ENCODE data around the gene ITK.
"Not testable (repeated sequence)": the region's sequence is repeated elsewhere in the genome, so short reads cannot be mapped to it uniquely, and the experiment has no call there.

Gene ITK

DNA sequence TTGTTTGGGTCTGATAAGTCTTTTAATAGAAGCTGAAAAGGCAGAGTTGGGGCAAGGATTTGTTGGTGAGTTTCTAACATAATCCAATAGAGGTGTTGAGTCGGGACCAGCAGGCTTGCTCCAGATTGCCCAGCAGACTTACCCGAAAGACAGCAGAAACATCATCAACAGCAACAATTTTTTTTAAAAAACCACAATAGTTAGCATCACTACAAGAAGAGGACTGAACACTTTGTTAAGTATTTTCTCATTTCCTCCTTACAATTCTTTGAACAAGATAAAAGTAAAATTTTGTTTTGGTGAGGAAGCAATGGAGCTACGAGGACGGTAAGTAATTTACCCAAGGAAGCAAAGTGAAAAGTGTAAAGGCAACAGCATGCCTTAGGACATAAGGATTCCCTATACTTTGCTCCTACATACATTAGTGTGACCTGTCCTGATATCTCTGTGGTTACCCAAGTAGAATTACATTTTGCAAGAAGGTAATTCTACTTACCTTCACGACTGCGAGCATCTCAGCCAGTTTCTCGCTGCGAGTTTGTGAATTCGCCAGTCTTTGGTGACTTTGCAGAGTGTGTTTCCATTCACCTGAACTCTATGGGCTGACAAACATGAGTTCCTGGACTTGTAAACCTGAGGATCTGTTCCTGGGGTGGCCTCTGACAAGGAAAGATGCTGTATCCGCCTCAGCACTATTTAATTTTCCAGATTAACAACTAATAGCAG is 13.2 kb downstream of the ITK start:
- H3K4me3 ChIP-seq (ENCODE audit: low read length), result no peak overlapping the region
- H3K36me3 ChIP-seq (ENCODE audit: insufficient read depth, low read length), result no peaks in the 10 kb centered on the region
- H3K9ac ChIP-seq (ENCODE audit: low read depth, low read length), result no peak overlapping the region
- H3K4me1 ChIP-seq (ENCODE audit: insufficient read depth, low read length), result no peaks in the 10 kb centered on the region
- no peaks in the 10 kb centered on the region for H3K9me3 ChIP-seq (ENCODE audit: insufficient read depth, low read depth, low read length)
- peaks cover 38% of the 10 kb centered on the region for H3K27me3 ChIP-seq (ENCODE audit: insufficient read depth, low read length)
- 94% methylated on average over 10 of the region's 10 CpGs for WGBS
- H3K27ac ChIP-seq (ENCODE audit: low read depth, low read length), result no peak overlapping the region

DNA sequence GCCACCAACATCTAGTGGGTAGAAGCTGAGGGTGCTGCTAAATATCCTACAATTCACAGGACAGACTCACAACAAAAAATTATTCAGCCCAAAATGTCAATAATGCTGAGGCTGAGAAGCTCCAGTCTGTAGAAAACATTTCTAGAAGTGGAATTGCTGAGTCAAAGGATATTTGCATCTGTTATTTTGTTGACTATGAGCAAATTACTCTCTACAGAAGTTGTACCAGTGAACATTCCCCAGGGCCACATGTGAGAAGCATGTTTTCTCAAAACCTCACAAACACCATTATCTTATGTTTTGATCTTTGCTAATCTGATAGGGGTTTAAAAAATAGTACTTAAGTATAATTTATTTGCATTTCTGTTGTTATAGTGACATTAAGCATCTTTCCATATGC is 15.4 kb downstream of the ITK start:
- Histone ChIP-seq H3K27me3 (ENCODE audit: insufficient read depth, low read length) (peaks cover 18% of the 10 kb centered on the region; the same call in 1 of the 2 replicates), H3K27ac (ENCODE audit: low read depth, low read length) (no peak overlapping the region), H3K4me1 (ENCODE audit: insufficient read depth, low read length) (no peaks in the 10 kb centered on the region), H3K9ac (ENCODE audit: low read depth, low read length) (no peak overlapping the region), H3K36me3 (ENCODE audit: insufficient read depth, low read length) (no peaks in the 10 kb centered on the region), H3K4me3 (ENCODE audit: low read length) (no peak overlapping the region), H3K9me3 (ENCODE audit: insufficient read depth, low read depth, low read length) (no peaks in the 10 kb centered on the region)

DNA sequence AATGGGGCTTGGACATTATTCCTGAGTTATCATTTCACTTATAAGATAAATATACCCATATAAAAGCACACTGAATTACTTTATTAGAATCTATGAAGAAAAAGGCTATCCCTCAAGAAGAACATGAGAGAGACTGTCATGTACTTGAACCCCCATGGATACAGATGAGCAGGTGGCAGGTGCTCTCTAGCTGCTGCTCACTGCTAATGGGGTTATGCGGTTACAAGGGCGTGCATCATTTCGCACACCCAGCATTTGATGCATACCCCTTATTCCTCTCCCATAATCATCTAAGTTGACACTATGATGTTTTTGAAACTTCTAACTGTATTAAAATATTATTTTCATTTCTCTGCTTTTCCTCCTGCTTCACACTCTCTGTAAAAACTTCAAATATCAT is 16.4 kb downstream of the ITK start:
- no peak overlapping the region for H3K9ac ChIP-seq (ENCODE audit: low read depth, low read length)
- no peak overlapping the region for H3K4me3 ChIP-seq (ENCODE audit: low read length)
- no peaks in the 10 kb centered on the region for H3K36me3 ChIP-seq (ENCODE audit: insufficient read depth, low read length)
- no peak overlapping the region for H3K27ac ChIP-seq (ENCODE audit: low read depth, low read length)
- WGBS, result 98% methylated on average over 3 of the region's 3 CpGs
- peaks cover 8% of the 10 kb centered on the region; the same call in 1 of the 2 replicates for H3K27me3 ChIP-seq (ENCODE audit: insufficient read depth, low read length)
- no peaks in the 10 kb centered on the region for H3K4me1 ChIP-seq (ENCODE audit: insufficient read depth, low read length)
- no peaks in the 10 kb centered on the region for H3K9me3 ChIP-seq (ENCODE audit: insufficient read depth, low read depth, low read length)

DNA sequence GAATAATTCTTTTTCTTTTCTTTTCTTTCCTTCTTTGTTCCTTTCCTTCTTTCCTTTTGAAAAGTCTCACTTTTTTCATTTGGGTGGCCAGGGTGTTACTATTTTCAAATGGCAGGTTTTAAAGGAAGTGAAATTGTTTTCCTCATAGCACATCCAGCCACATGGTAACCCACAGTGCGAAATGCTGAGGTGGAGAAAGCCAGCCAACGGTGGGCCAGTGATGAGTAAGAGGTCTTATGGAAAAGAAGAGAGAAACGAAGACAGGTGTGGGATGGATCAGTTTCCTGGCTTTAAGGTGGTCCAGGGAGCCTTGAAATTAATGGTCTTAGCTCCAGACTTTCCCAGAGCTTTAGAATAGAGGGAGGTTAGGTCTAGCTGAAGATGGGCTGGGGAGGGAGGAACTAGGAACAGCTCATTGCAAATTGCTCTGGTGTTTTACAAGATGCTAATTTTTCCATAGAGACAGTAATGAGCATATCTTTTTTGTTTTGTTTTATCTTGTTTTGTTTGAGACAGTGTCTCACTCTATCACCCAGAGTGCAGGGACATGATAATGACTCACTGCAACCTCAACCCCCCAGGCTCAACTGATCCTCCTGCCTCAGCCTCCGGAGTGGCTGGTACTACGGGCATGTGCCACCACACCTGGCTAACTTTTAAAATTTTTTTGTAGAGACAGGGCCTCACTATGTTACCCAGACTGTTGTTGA is 17.8 kb downstream of the ITK start:
- H3K36me3 ChIP-seq (ENCODE audit: insufficient read depth, low read length), result no peaks in the 10 kb centered on the region
- 62% methylated on average over 5 of the region's 5 CpGs for WGBS
- no peaks in the 10 kb centered on the region for H3K9me3 ChIP-seq (ENCODE audit: insufficient read depth, low read depth, low read length)
- no peak overlapping the region for H3K4me3 ChIP-seq (ENCODE audit: low read length)
- H3K27me3 ChIP-seq (ENCODE audit: insufficient read depth, low read length), result peaks cover 5% of the 10 kb centered on the region; the same call in 1 of the 2 replicates
- no peaks in the 10 kb centered on the region for H3K4me1 ChIP-seq (ENCODE audit: insufficient read depth, low read length)
- no peak overlapping the region for H3K9ac ChIP-seq (ENCODE audit: low read depth, low read length)
- H3K27ac ChIP-seq (ENCODE audit: low read depth, low read length), result no peak overlapping the region

DNA sequence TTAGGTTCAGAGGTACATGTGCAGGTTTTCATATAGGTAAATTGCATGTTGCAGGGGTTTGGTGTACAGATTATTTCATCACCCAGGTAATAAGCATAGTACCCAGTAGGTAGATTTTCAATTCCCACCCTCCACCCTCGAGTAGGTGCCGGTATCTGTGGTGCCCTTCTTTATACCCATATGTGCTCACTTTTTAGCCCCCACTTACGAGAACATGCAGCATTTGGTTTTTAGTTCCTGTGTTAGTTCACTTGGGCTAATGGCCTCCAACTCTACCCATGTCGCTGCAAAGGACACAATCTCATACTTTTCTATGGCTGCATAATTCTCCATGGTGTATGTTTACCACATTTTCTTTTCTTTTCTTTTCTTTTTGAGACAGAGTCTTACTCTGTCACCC is 21.2 kb downstream of the ITK start:
- H3K27ac ChIP-seq (ENCODE audit: low read depth, low read length), result no peak overlapping the region
- no peak overlapping the region for H3K9ac ChIP-seq (ENCODE audit: low read depth, low read length)
- H3K4me3 ChIP-seq (ENCODE audit: low read length), result no peak overlapping the region
- H3K9me3 ChIP-seq (ENCODE audit: insufficient read depth, low read depth, low read length), result peaks cover 13% of the 10 kb centered on the region; the same call in 1 of the 2 replicates
- peaks cover 4% of the 10 kb centered on the region; the same call in 1 of the 2 replicates for H3K27me3 ChIP-seq (ENCODE audit: insufficient read depth, low read length)
- no peaks in the 10 kb centered on the region for H3K36me3 ChIP-seq (ENCODE audit: insufficient read depth, low read length)
- 97% methylated on average over 4 of the region's 4 CpGs for WGBS
- H3K4me1 ChIP-seq (ENCODE audit: insufficient read depth, low read length), result no peaks in the 10 kb centered on the region

DNA sequence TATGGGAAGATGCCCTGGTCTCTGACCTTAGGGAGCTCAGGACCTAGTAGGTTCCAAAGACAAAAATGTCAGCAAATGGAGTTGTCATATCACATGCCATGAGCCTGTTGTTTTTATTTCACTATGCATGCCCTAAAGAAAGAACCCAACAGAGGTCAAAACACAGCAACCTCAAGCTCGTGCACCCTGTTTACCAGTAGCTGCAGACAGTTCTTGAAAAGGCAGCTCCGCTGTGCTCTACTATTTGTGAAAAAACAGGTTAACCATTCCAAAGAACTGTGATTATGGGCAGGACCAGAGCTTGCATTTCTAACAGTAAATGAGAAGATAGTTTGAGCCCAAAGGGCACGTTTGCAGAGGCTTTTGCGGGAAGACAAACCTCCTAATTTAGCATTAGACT is 22.8 kb downstream of the ITK start:
- no peak overlapping the region for H3K4me3 ChIP-seq (ENCODE audit: low read length)
- no peak overlapping the region for H3K9ac ChIP-seq (ENCODE audit: low read depth, low read length)
- H3K36me3 ChIP-seq (ENCODE audit: insufficient read depth, low read length), result no peaks in the 10 kb centered on the region
- no peaks in the 10 kb centered on the region for H3K4me1 ChIP-seq (ENCODE audit: insufficient read depth, low read length)
- H3K27me3 ChIP-seq (ENCODE audit: insufficient read depth, low read length), result no peaks in the 10 kb centered on the region
- H3K27ac ChIP-seq (ENCODE audit: low read depth, low read length), result no peak overlapping the region
- peaks cover 13% of the 10 kb centered on the region; the same call in 1 of the 2 replicates for H3K9me3 ChIP-seq (ENCODE audit: insufficient read depth, low read depth, low read length)
- 91% methylated on average over 4 of the region's 4 CpGs for WGBS

DNA sequence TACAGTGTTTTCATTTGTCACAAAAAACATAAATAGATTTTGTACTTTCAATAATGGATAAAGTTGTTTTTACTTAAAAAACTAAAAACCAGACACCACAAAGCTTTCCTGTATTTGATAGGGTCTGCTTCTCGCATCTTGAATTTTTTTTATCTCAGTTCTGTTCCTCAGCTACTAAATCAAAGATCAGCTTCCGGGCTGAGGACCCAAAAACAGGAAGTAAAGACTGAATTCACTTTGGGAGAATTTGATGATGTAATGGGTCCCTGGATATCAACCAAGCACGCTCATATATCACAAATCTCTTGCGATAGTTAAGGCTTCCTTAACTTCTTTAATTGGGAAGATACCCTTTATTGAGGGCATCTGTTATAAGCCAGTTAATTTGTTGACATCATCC is 24.1 kb downstream of the ITK start:
- H3K9ac ChIP-seq (ENCODE audit: low read depth, low read length), result no peak overlapping the region
- H3K36me3 ChIP-seq (ENCODE audit: insufficient read depth, low read length), result no peaks in the 10 kb centered on the region
- no peak overlapping the region for H3K4me3 ChIP-seq (ENCODE audit: low read length)
- H3K27me3 ChIP-seq (ENCODE audit: insufficient read depth, low read length), result no peaks in the 10 kb centered on the region
- no peak overlapping the region for H3K27ac ChIP-seq (ENCODE audit: low read depth, low read length)
- no peaks in the 10 kb centered on the region for H3K4me1 ChIP-seq (ENCODE audit: insufficient read depth, low read length)
- 100% methylated on average over 1 of the region's 4 CpGs for WGBS
- peaks cover 13% of the 10 kb centered on the region; the same call in 1 of the 2 replicates for H3K9me3 ChIP-seq (ENCODE audit: insufficient read depth, low read depth, low read length)

DNA sequence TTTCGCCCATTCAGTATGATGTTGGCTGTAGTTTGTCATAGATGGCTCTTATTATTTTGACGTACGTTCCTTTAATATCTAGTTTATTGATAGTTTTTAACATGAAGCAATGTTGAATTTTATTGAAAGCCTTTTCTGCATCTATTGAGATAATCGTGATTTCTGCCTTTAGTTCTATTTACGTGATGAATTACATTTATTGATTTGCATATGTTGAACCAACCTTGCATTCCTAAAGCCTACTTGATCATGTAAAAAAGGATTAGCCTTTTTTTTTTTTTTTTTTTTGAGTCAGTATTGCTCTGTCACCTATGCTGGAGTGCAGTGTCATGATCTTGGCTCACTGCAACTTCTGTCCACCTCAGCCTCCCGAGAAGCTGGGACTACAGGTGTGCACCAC is 25.1 kb downstream of the ITK start:
- 96% methylated on average over 6 of the region's 6 CpGs for WGBS
- no peak overlapping the region for H3K9ac ChIP-seq (ENCODE audit: low read depth, low read length)
- H3K27ac ChIP-seq (ENCODE audit: low read depth, low read length), result no peak overlapping the region
- H3K27me3 ChIP-seq (ENCODE audit: insufficient read depth, low read length), result no peaks in the 10 kb centered on the region
- no peaks in the 10 kb centered on the region for H3K36me3 ChIP-seq (ENCODE audit: insufficient read depth, low read length)
- H3K4me3 ChIP-seq (ENCODE audit: low read length), result no peak overlapping the region
- peaks cover 13% of the 10 kb centered on the region; the same call in 1 of the 2 replicates for H3K9me3 ChIP-seq (ENCODE audit: insufficient read depth, low read depth, low read length)
- no peaks in the 10 kb centered on the region for H3K4me1 ChIP-seq (ENCODE audit: insufficient read depth, low read length)

DNA sequence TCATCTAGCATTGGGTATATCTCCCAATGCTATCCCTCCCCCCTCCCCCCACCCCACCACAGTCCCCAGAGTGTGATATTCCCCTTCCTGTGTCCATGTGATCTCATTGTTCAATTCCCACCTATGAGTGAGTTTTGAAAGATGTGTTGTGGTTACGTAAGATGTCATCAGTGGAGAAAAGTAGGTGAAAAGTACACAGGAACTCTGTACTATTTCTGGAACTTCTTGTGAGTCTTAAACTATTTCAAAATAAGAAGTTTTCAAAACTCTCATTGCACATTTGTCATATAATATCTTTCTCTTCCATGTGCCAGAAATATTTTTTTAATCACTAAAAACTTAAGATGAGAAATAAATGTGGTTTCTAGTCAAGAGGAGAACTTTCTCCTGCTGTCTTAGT is 30.0 kb downstream of the ITK start:
- H3K9me3 ChIP-seq (ENCODE audit: insufficient read depth, low read depth, low read length); H3K4me3 ChIP-seq (ENCODE audit: low read length); H3K4me1 ChIP-seq (ENCODE audit: insufficient read depth, low read length); H3K27me3 ChIP-seq (ENCODE audit: insufficient read depth, low read length); H3K27ac ChIP-seq (ENCODE audit: low read depth, low read length); H3K36me3 ChIP-seq (ENCODE audit: insufficient read depth, low read length); H3K9ac ChIP-seq (ENCODE audit: low read depth, low read length): not testable (repeated sequence)
- WGBS, result 100% methylated on average over 1 of the region's 1 CpG

DNA sequence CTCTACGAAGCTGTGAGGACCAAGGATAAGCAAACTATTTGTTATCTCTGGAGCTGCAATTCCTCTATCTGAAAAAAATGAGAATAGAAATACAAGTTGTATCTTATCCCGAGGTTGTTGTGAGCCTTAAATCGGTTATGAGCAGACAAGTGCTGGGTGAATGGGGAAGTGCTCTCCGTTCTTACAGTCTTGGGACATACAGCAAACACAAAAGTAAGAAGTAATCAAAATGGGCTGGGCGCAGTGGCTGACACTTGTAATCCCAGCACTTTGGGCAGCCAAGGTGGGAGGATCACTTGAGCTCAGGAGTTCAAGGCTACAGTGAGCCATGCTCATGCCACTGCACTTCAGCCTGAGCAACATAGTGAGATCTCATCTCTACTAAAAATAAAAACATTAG is 31.7 kb downstream of the ITK start:
- H3K9ac ChIP-seq (ENCODE audit: low read depth, low read length), result no peak overlapping the region
- 97% methylated on average over 5 of the region's 5 CpGs for WGBS

DNA sequence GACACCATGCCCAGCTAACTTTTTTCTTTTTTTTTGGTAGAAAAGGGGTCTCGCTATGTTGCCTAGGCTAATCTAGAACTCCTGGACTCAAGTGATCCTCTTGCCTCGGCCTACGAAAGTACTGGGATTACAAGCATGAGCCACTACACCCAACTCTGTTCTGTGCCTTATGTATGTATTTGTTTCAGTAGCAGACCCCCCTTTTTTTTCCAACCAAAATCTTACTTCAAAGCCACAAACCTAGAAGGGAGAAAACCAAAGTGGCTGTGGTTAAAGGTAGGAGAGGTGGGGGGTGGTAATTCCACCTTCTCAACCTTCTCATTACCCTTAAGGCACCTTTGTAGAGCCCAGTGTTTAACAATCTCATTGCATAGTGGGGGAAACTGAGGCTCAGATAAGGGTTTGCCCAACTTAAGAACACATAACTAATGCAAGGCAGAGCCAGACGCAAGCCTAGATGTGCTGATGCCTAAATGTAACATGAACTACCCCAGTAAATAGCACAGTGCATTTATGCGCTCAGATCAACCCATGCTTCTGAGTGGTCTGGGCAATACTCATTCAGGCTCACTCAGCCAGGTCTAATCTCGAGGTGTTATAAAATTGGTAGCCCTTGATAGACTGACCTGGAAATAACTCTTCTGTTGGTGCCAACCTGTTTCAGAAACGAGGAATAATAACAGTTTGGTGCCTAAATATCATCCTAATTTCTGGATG is 33.0 kb downstream of the ITK start:
- Histone ChIP-seq H3K9me3 (ENCODE audit: insufficient read depth, low read depth, low read length) (no peaks in the 10 kb centered on the region), H3K9ac (ENCODE audit: low read depth, low read length) (no peak overlapping the region), H3K27ac (ENCODE audit: low read depth, low read length) (no peak overlapping the region), H3K27me3 (ENCODE audit: insufficient read depth, low read length) (no peaks in the 10 kb centered on the region), H3K36me3 (ENCODE audit: insufficient read depth, low read length) (no peaks in the 10 kb centered on the region), H3K4me1 (ENCODE audit: insufficient read depth, low read length) (peaks cover 7% of the 10 kb centered on the region), H3K4me3 (ENCODE audit: low read length) (no peak overlapping the region)
- WGBS, result 94% methylated on average over 7 of the region's 7 CpGs

More for the DNA sequence above, 31.7 kb downstream of the ITK start:
- no peak overlapping the region for H3K4me3 ChIP-seq (ENCODE audit: low read length)
- no peaks in the 10 kb centered on the region for H3K27me3 ChIP-seq (ENCODE audit: insufficient read depth, low read length)
- peaks cover 7% of the 10 kb centered on the region for H3K4me1 ChIP-seq (ENCODE audit: insufficient read depth, low read length)
- H3K9me3 ChIP-seq (ENCODE audit: insufficient read depth, low read depth, low read length), result no peaks in the 10 kb centered on the region
- H3K36me3 ChIP-seq (ENCODE audit: insufficient read depth, low read length), result no peaks in the 10 kb centered on the region
- H3K27ac ChIP-seq (ENCODE audit: low read depth, low read length), result no peak overlapping the region

Measured in HUES64 (cell line).